GM18951 (cell line): ENCODE results near the gene IL10.
A peak's percentile ranks its signal among the peaks of the same experiment; 100 is the strongest.

ENCODE experiments used
- POLR2A ChIP-seq: IDR thresholded peaks from 4 replicates; pipeline ENCODE4 v1.6.1; 2011; ENCODE audit warnings: mild to moderate bottlenecking; ENCODE audit not compliant: insufficient read length, insufficient read depth; ENCODE audit errors: extremely low read depth
- in situ Hi-C: fragments of 300-500 bp; cut with MboI; formaldehyde crosslinking; loops from one replicate; pipeline ENCODE4 v1.12.0; 2022; ENCODE audit warnings: low sequenced_read_pairs, mixed read lengths, inconsistent platforms; ENCODE audit not compliant: unreplicated experiment

The IL10 gene

DNA sequence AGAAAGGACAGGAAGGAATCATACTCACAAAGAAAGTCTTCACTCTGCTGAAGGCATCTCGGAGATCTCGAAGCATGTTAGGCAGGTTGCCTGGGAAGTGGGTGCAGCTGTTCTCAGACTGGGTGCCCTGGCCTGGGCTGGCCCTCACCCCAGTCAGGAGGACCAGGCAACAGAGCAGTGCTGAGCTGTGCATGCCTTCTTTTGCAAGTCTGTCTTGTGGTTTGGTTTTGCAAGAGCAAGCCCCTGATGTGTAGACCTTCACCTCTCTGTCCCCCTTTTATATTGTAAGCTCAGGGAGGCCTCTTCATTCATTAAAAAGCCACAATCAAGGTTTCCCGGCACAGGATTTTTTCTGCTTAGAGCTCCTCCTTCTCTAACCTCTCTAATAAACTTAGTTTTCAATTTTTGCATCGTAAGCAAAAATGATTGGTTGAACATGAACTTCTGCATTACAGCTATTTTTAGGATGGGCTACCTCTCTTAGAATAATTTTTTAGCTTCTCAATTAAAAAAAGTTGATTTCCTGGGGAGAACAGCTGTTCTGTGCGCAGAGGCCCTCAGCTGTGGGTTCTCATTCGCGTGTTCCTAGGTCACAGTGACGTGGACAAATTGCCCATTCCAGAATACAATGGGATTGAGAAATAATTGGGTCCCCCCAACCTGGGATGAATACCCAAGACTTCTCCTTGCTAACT lies at the start of gene IL10:
TSS of gene IL10 (minus strand) at position 252 of the 695 bp plus-strand sequence. CDS start at position 193, 59 bp downstream.
- peak; percentile 47 for TF ChIP-seq POLR2A
- in situ Hi-C loops: no loop called here

GRCh38 chr1:206821493-206821892 lies 49.2 kb upstream of the IL10 start:
- no peak for TF ChIP-seq POLR2A
- in situ Hi-C loops: no loop called here

- in situ Hi-C loops: no loop called here
- no peak for TF ChIP-seq POLR2A
Observed at GRCh38 chr1:206816390-206817287, 44.3 kb upstream of the IL10 start.

GRCh38 chr1:206814716-206815341 lies 42.5 kb upstream of the IL10 start:
- TF ChIP-seq POLR2A: no peak
- in situ Hi-C loops: no loop called here

GRCh38 chr1:206812471-206812870 lies 40.2 kb upstream of the IL10 start:
- in situ Hi-C loops: no loop called here
- no peak for TF ChIP-seq POLR2A

DNA sequence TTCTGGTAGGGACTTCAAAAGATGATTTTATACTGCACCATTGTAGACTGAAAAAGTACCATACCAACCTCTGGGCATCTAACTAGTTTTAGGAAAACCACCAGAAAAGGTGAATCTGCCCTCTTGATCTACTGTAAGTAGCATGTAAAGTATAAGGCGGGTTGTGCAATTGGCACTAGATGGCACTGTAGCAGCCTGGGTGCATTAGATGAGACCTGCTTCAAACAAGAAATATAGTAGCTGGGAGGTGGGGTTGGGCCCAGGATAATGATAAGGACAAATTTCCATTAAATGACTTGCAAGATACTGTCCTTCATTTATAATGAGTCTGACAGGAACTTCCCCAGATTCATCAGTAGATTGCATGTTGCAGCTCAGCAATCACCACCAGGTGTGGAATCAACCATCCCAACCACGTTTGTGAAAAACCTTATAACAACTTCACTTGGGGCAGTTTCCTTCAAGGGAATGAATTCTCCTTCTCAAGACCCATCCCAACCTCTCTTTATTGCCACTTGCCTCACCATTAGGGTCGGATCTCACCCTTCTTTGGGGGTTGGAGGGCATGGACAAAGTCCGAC lies 37.3 kb upstream of the IL10 start:
- in situ Hi-C loops: loop anchor here (5.0 kb wide), 1 partner anchor 72 kb away; no protein-coding TSS in a partner anchor
- TF ChIP-seq POLR2A: no peak

DNA sequence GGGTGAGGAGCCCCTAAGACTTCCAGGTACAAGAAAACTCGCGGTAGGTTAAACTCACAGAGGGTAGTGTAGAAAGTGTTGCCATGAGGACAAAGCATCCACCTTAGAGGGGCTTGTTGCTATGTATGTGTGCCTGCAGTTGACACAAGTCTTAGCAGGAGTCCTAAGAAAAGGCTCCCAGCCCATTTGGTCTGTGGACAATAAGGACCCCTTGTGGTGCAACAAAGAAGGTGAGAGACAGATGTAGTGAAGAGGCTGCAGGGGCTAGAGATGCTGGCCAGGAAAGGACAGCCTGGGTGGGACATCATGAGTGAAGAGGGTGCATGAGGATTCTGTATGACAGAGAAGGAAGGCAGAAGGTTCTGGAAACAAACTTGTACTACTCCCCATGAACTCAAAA lies 36.3 kb upstream of the IL10 start:
- no peak for TF ChIP-seq POLR2A
- in situ Hi-C loops: loop anchor here (5.0 kb wide), 1 partner anchor 71 kb away; no protein-coding TSS in a partner anchor

GRCh38 chr1:206805357-206805756 lies 33.1 kb upstream of the IL10 start:
- in situ Hi-C loops: loop anchor here (5.0 kb wide), 1 partner anchor 68 kb away; no protein-coding TSS in a partner anchor

DNA sequence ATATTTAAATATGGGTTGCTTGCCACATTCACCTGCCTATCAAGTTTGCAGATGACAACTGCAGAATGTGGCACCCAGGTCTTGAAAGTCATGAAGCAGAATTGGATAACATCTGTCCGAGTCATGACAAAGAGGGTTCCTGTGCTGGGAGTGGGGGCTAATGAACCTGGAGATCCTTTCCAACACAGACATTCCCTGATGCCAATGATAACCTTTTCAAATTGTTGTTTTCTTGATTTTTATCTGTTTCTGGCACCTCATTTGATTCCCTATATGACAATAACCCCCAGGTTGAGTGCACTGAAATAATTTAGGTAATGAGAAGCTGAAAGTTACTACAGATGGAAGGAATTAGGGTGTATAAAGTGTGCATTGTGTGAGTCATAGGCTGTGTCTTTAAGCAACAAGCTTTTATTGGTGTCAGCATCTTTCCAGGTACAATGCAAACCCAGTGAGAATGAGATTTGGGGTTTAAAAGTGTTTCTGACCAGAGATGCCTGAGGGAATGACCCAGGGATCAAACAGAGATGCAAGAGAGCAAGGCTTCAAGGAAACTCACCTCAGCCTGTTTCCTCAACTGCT lies 32.0 kb upstream of the IL10 start:
- TF ChIP-seq POLR2A: no peak
- in situ Hi-C loops: no loop called here

More at GRCh38 chr1:206805357-206805756, 33.1 kb upstream of the IL10 start:
- no peak for TF ChIP-seq POLR2A

- in situ Hi-C loops: no loop called here
- no peak for TF ChIP-seq POLR2A
Observed at GRCh38 chr1:206803221-206803730, 31.0 kb upstream of the IL10 start.

DNA sequence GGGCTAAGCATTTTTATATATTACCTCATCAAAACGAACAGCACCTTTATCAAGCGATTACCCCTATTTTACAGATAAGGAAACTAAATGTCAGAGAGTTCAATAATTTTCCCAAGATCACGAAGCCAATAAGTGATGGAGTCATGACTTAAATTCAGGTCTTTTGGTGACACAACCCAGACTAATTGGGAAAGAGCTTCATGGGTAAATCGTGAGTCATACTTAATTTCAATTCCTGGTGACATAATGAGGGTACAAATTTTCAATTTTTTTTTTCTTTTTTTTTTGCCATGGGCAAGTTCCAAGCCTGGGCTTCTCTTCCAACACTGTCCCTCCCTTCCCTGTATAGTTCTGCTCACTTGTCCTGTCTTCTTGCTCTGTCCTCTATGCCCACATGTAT lies 30.1 kb upstream of the IL10 start:
- in situ Hi-C loops: no loop called here
- no peak for TF ChIP-seq POLR2A

- TF ChIP-seq POLR2A: no peak
- in situ Hi-C loops: no loop called here
Observed at GRCh38 chr1:206801467-206801866, 29.2 kb upstream of the IL10 start.

- in situ Hi-C loops: no loop called here
Observed at GRCh38 chr1:206800891-206801290, 28.6 kb upstream of the IL10 start.

GRCh38 chr1:206800411-206800810 lies 28.1 kb upstream of the IL10 start:
- in situ Hi-C loops: no loop called here
- TF ChIP-seq POLR2A: no peak

More at GRCh38 chr1:206800891-206801290, 28.6 kb upstream of the IL10 start:
- TF ChIP-seq POLR2A: no peak
